Measurements from ENCODE around the gene JCHAIN. TPM values are rescaled to one million over a fixed set of nuclear protein-coding genes. Genes with fewer than 3 reads are reported as not detected.
A peak's percentile ranks its signal among the peaks of the same experiment; 100 is the strongest.
"Not testable (repeated sequence)": the region's sequence is repeated elsewhere in the genome, so short reads cannot be mapped to it uniquely, and the experiment has no call there.

Gene JCHAIN
- total RNA-seq, 2 donors from 2014 or later = 2.8 TPM; not detected in 1

- no peak for DNase-seq
- Mint-ChIP-seq H3K36me3 (ENCODE audit: low read depth) (no peaks in the 10 kb centered on the region), H3K27ac (no peak overlapping the region)
Observed at GRCh38 chr4:70651864-70652506, 14.3 kb downstream of the JCHAIN start.

GRCh38 chr4:70650741-70651140 is 15.6 kb downstream of the JCHAIN start:
- not testable (repeated sequence) for DNase-seq; H3K9me3 ChIP-seq (ENCODE audit: control insufficient read depth, low read length, poor library complexity, severe bottlenecking); H3K4me3 Mint-ChIP-seq; ATAC-seq; H3K27ac Mint-ChIP-seq; H3K4me1 Mint-ChIP-seq; H3K36me3 Mint-ChIP-seq (ENCODE audit: low read depth)
- peaks cover 15% of the 10 kb centered on the region for H3K27me3 Mint-ChIP-seq

More at GRCh38 chr4:70651864-70652506, 14.3 kb downstream of the JCHAIN start:
- Mint-ChIP-seq H3K27me3 (peaks cover 15% of the 10 kb centered on the region), H3K4me1 (no peaks in the 10 kb centered on the region), H3K4me3 (no peak overlapping the region)
- peak; percentile 50 for ATAC-seq
- no peaks in the 10 kb centered on the region for H3K9me3 ChIP-seq (ENCODE audit: control insufficient read depth, low read length, poor library complexity, severe bottlenecking)

- no peak for ATAC-seq
- Mint-ChIP-seq H3K36me3 (ENCODE audit: low read depth) (no peaks in the 10 kb centered on the region), H3K27ac (no peak overlapping the region), H3K27me3 (peaks cover 15% of the 10 kb centered on the region), H3K4me1 (no peaks in the 10 kb centered on the region), H3K4me3 (peak overlapping the region; percentile 41)
- no peaks in the 10 kb centered on the region for H3K9me3 ChIP-seq (ENCODE audit: control insufficient read depth, low read length, poor library complexity, severe bottlenecking)
- DNase-seq = no peak
Observed at GRCh38 chr4:70640192-70640591, 26.1 kb downstream of the JCHAIN start.

GRCh38 chr4:70637239-70637913 is 28.9 kb downstream of the JCHAIN start:
- Mint-ChIP-seq H3K27me3 (peaks cover 36% of the 10 kb centered on the region), H3K4me3 (no peak overlapping the region), H3K4me1 (no peaks in the 10 kb centered on the region), H3K27ac (no peak overlapping the region), H3K36me3 (ENCODE audit: low read depth) (peaks cover 3% of the 10 kb centered on the region)
- H3K9me3 ChIP-seq (ENCODE audit: control insufficient read depth, low read length, poor library complexity, severe bottlenecking) = no peaks in the 10 kb centered on the region
- DNase-seq (no peak), ATAC-seq (no peak)

- Mint-ChIP-seq H3K4me3 (no peak overlapping the region), H3K4me1 (no peaks in the 10 kb centered on the region), H3K36me3 (ENCODE audit: low read depth) (peaks cover 3% of the 10 kb centered on the region), H3K27ac (no peak overlapping the region), H3K27me3 (peaks cover 30% of the 10 kb centered on the region)
- no peaks in the 10 kb centered on the region for H3K9me3 ChIP-seq (ENCODE audit: control insufficient read depth, low read length, poor library complexity, severe bottlenecking)
- DNase-seq = no peak
- no peak for ATAC-seq
Observed at GRCh38 chr4:70634482-70634881, 31.8 kb downstream of the JCHAIN start.

GRCh38 chr4:70632028-70632427 is 34.3 kb downstream of the JCHAIN start:
- DNase-seq = no peak
- no peaks in the 10 kb centered on the region for H3K9me3 ChIP-seq (ENCODE audit: control insufficient read depth, low read length, poor library complexity, severe bottlenecking)
- Mint-ChIP-seq H3K27me3 (peaks cover 26% of the 10 kb centered on the region), H3K27ac (no peak overlapping the region), H3K36me3 (ENCODE audit: low read depth) (peaks cover 3% of the 10 kb centered on the region), H3K4me1 (peaks cover 2% of the 10 kb centered on the region), H3K4me3 (no peak overlapping the region)
- ATAC-seq = no peak

- Mint-ChIP-seq H3K4me3 (no peak overlapping the region), H3K36me3 (ENCODE audit: low read depth) (peaks cover 3% of the 10 kb centered on the region), H3K4me1 (peaks cover 2% of the 10 kb centered on the region), H3K27me3 (peaks cover 26% of the 10 kb centered on the region), H3K27ac (no peak overlapping the region)
- H3K9me3 ChIP-seq (ENCODE audit: control insufficient read depth, low read length, poor library complexity, severe bottlenecking) = no peaks in the 10 kb centered on the region
- DNase-seq (no peak), ATAC-seq (no peak)
Observed at GRCh38 chr4:70630162-70630561, 36.1 kb downstream of the JCHAIN start.

GRCh38 chr4:70629469-70630090 is 36.7 kb downstream of the JCHAIN start:
- no peak for ATAC-seq
- H3K9me3 ChIP-seq (ENCODE audit: control insufficient read depth, low read length, poor library complexity, severe bottlenecking) = no peaks in the 10 kb centered on the region
- H3K4me1 Mint-ChIP-seq = peaks cover 2% of the 10 kb centered on the region
- no peak for DNase-seq
- H3K27me3 Mint-ChIP-seq = peaks cover 20% of the 10 kb centered on the region
- no peak overlapping the region for H3K4me3 Mint-ChIP-seq
- H3K36me3 Mint-ChIP-seq (ENCODE audit: low read depth) = peaks cover 3% of the 10 kb centered on the region
- H3K27ac Mint-ChIP-seq = no peak overlapping the region

- Mint-ChIP-seq H3K27ac (no peak within 1 kb of the TSS), H3K4me3 (no peak within 1 kb of the TSS), H3K36me3 (ENCODE audit: low read depth) (no peaks in the 10 kb centered on the region), H3K27me3 (peaks cover 9% of the 10 kb centered on the region), H3K4me1 (peaks cover 2% of the 10 kb centered on the region)
- H3K9me3 ChIP-seq (ENCODE audit: control insufficient read depth, low read length, poor library complexity, severe bottlenecking) = no peaks in the 10 kb centered on the region
- DNase-seq (no peak), ATAC-seq (no peak)
Observed at GRCh38 chr4:70628444-70628843, 37.9 kb downstream of the JCHAIN start, which contains the start of gene ENAM. TSS of gene ENAM (plus strand) at chr4:70628744. CDS start at chr4:70629501, 757 bp downstream.

GRCh38 chr4:70627620-70628019 is 38.7 kb downstream of the JCHAIN start:
- Mint-ChIP-seq H3K36me3 (ENCODE audit: low read depth) (no peaks in the 10 kb centered on the region), H3K4me3 (no peak overlapping the region), H3K27me3 (peaks cover 5% of the 10 kb centered on the region), H3K27ac (no peak overlapping the region), H3K4me1 (peaks cover 2% of the 10 kb centered on the region)
- no peak for DNase-seq
- H3K9me3 ChIP-seq (ENCODE audit: control insufficient read depth, low read length, poor library complexity, severe bottlenecking) = no peaks in the 10 kb centered on the region
- ATAC-seq = no peak

GRCh38 chr4:70624226-70624793 is 42.0 kb downstream of the JCHAIN start:
- H3K36me3 Mint-ChIP-seq (ENCODE audit: low read depth) = no peaks in the 10 kb centered on the region
- no peak overlapping the region for H3K27ac Mint-ChIP-seq
- no peaks in the 10 kb centered on the region for H3K27me3 Mint-ChIP-seq
- DNase-seq = no peak
- no peak overlapping the region for H3K4me3 Mint-ChIP-seq
- no peak for ATAC-seq
- peaks cover 2% of the 10 kb centered on the region for H3K4me1 Mint-ChIP-seq
- no peaks in the 10 kb centered on the region for H3K9me3 ChIP-seq (ENCODE audit: control insufficient read depth, low read length, poor library complexity, severe bottlenecking)

- no peak overlapping the region for H3K27ac Mint-ChIP-seq
- peak overlapping the region; percentile 2 for H3K4me3 Mint-ChIP-seq
- H3K4me1 Mint-ChIP-seq = no peaks in the 10 kb centered on the region
- no peaks in the 10 kb centered on the region for H3K9me3 ChIP-seq (ENCODE audit: control insufficient read depth, low read length, poor library complexity, severe bottlenecking)
- no peaks in the 10 kb centered on the region for H3K27me3 Mint-ChIP-seq
- no peaks in the 10 kb centered on the region for H3K36me3 Mint-ChIP-seq (ENCODE audit: low read depth)
- no peak for ATAC-seq
- no peak for DNase-seq
Observed at GRCh38 chr4:70623323-70623722, 43.0 kb downstream of the JCHAIN start.

- no peak for ATAC-seq
- H3K27me3 Mint-ChIP-seq = peaks cover 12% of the 10 kb centered on the region
- H3K4me1 Mint-ChIP-seq = peaks cover 5% of the 10 kb centered on the region
- no peaks in the 10 kb centered on the region for H3K36me3 Mint-ChIP-seq (ENCODE audit: low read depth)
- no peak overlapping the region for H3K27ac Mint-ChIP-seq
- DNase-seq = no peak
- H3K9me3 ChIP-seq (ENCODE audit: control insufficient read depth, low read length, poor library complexity, severe bottlenecking) = no peaks in the 10 kb centered on the region
- H3K4me3 Mint-ChIP-seq = no peak overlapping the region
Observed at GRCh38 chr4:70619778-70620177, 46.5 kb downstream of the JCHAIN start.
